ENCODE data around the gene GLT6D1. TPM values are rescaled to one million over a fixed set of nuclear protein-coding genes. Genes with fewer than 3 reads are reported as not detected.

GLT6D1 gene
- total RNA-seq, 1 donor from 2014 or later = not detected

GRCh38 chr9:135580664-135581380, 58.5 kb downstream of the GLT6D1 start:
- no peak overlapping the region for H3K4me3 Mint-ChIP-seq
- no peaks in the 10 kb centered on the region for H3K4me1 Mint-ChIP-seq (ENCODE audit: low read depth)
- H3K27me3 Mint-ChIP-seq (ENCODE audit: insufficient read depth) = no peaks in the 10 kb centered on the region
- no peaks in the 10 kb centered on the region for H3K36me3 Mint-ChIP-seq (ENCODE audit: low read depth)
- intact Hi-C loops (cut with micrococcal nuclease) = no loop called here
- no peaks in the 10 kb centered on the region for H3K9me3 Mint-ChIP-seq
- no peak for DNase-seq (ENCODE audit: low spot score)
- H3K27ac Mint-ChIP-seq = no peak overlapping the region

GRCh38 chr9:135579889-135580660, 59.3 kb downstream of the GLT6D1 start:
- Mint-ChIP-seq H3K27me3 (ENCODE audit: insufficient read depth) (no peaks in the 10 kb centered on the region), H3K4me3 (no peak overlapping the region)
- intact Hi-C loops (cut with micrococcal nuclease) = no loop called here

GRCh38 chr9:135579356-135579755, 60.0 kb downstream of the GLT6D1 start:
- Mint-ChIP-seq H3K27me3 (ENCODE audit: insufficient read depth) (no peaks in the 10 kb centered on the region), H3K4me1 (ENCODE audit: low read depth) (no peaks in the 10 kb centered on the region), H3K36me3 (ENCODE audit: low read depth) (no peaks in the 10 kb centered on the region), H3K4me3 (no peak overlapping the region), H3K27ac (no peak overlapping the region), H3K9me3 (no peaks in the 10 kb centered on the region)
- DNase-seq (ENCODE audit: low spot score) = no peak
- intact Hi-C loops (cut with micrococcal nuclease) = no loop called here

More at GRCh38 chr9:135579889-135580660, 59.3 kb downstream of the GLT6D1 start:
- H3K9me3 Mint-ChIP-seq = no peaks in the 10 kb centered on the region
- H3K36me3 Mint-ChIP-seq (ENCODE audit: low read depth) = no peaks in the 10 kb centered on the region
- no peak for DNase-seq (ENCODE audit: low spot score)
- no peaks in the 10 kb centered on the region for H3K4me1 Mint-ChIP-seq (ENCODE audit: low read depth)
- H3K27ac Mint-ChIP-seq = no peak overlapping the region

- intact Hi-C loops (cut with micrococcal nuclease) = no loop called here
- Mint-ChIP-seq H3K4me3 (no peak overlapping the region), H3K4me1 (ENCODE audit: low read depth) (no peaks in the 10 kb centered on the region), H3K36me3 (ENCODE audit: low read depth) (no peaks in the 10 kb centered on the region), H3K27me3 (ENCODE audit: insufficient read depth) (no peaks in the 10 kb centered on the region), H3K9me3 (no peaks in the 10 kb centered on the region), H3K27ac (no peak overlapping the region)
- DNase-seq (ENCODE audit: low spot score) = no peak
Observed at GRCh38 chr9:135577256-135577655, 62.1 kb downstream of the GLT6D1 start.

- no peak overlapping the region for H3K27ac Mint-ChIP-seq
- H3K36me3 Mint-ChIP-seq (ENCODE audit: low read depth) = no peaks in the 10 kb centered on the region
- no peaks in the 10 kb centered on the region for H3K27me3 Mint-ChIP-seq (ENCODE audit: insufficient read depth)
- no peaks in the 10 kb centered on the region for H3K9me3 Mint-ChIP-seq
- intact Hi-C loops (cut with micrococcal nuclease) = no loop called here
- no peaks in the 10 kb centered on the region for H3K4me1 Mint-ChIP-seq (ENCODE audit: low read depth)
- no peak for DNase-seq (ENCODE audit: low spot score)
- no peak overlapping the region for H3K4me3 Mint-ChIP-seq
Observed at GRCh38 chr9:135575995-135576631, 63.2 kb downstream of the GLT6D1 start.

GRCh38 chr9:135574943-135575342, 64.4 kb downstream of the GLT6D1 start:
- no peak overlapping the region for H3K27ac Mint-ChIP-seq
- no peaks in the 10 kb centered on the region for H3K36me3 Mint-ChIP-seq (ENCODE audit: low read depth)
- no peaks in the 10 kb centered on the region for H3K27me3 Mint-ChIP-seq (ENCODE audit: insufficient read depth)
- H3K4me3 Mint-ChIP-seq = no peak overlapping the region
- no peaks in the 10 kb centered on the region for H3K4me1 Mint-ChIP-seq (ENCODE audit: low read depth)
- intact Hi-C loops (cut with micrococcal nuclease) = no loop called here
- no peak for DNase-seq (ENCODE audit: low spot score)
- no peaks in the 10 kb centered on the region for H3K9me3 Mint-ChIP-seq

GRCh38 chr9:135574331-135574730, 65.0 kb downstream of the GLT6D1 start:
- intact Hi-C loops (cut with micrococcal nuclease) = no loop called here
- Mint-ChIP-seq H3K27me3 (ENCODE audit: insufficient read depth) (peaks cover under 1% of the 10 kb centered on the region), H3K4me3 (no peak overlapping the region), H3K36me3 (ENCODE audit: low read depth) (no peaks in the 10 kb centered on the region), H3K27ac (no peak overlapping the region), H3K9me3 (no peaks in the 10 kb centered on the region), H3K4me1 (ENCODE audit: low read depth) (no peaks in the 10 kb centered on the region)
- no peak for DNase-seq (ENCODE audit: low spot score)

Other genes with a start within 250 kb of the GLT6D1 start
- gene PPP1R26, start 159.8 kb downstream of the GLT6D1 start, total RNA-seq = 0.86 and 1.2 TPM in 2 replicates
- 66.6 and 70.8 TPM in 2 replicates for gene MRPS2, start 138.9 kb downstream of the GLT6D1 start, total RNA-seq
- gene LCN1, start 118.1 kb downstream of the GLT6D1 start, total RNA-seq = not detected in 2 replicates
- not detected in 2 replicates for gene OBP2A, start 93.4 kb downstream of the GLT6D1 start, total RNA-seq
- gene PAEP, start 77.8 kb downstream of the GLT6D1 start, total RNA-seq = not detected in 2 replicates
- not detected in 2 replicates for gene LCN9, start 23.8 kb upstream of the GLT6D1 start, total RNA-seq
- not detected in 2 replicates for gene SOHLH1, start 59.9 kb upstream of the GLT6D1 start, total RNA-seq
- gene KCNT1, start 62.6 kb upstream of the GLT6D1 start, total RNA-seq = not detected in 2 replicates